ENCODE results near the gene LEPROT.

DNA sequence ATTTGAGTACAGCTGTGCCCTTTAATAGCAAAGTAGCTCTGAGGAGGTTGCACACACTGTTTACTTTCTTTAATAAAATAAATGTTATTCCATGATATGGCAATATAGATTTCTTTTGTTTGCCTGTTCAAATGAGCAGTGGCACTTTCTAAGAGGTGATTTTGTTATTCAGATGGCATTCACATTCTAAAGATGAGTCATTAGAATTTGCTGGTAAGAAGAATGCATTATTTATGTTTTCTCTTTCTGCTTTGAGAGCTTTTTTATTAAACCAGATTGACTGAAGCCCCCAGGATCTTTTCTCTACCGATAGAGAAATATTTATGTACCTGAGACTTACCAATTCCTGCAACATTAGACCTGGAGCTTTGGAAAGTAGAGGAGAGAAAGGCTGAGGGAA, 11.2 kb upstream of the LEPROT start:
- no peak for TF ChIP-seq SMC3 (conservative IDR thresholded peaks at IDR 0.05; ENCODE audit: poor library complexity)
- no peak for TF ChIP-seq EZH2 (IDR thresholded peaks at IDR 0.05; ENCODE audit: borderline replicate concordance, insufficient read depth, low read length, poor library complexity, severe bottlenecking)
- TF ChIP-seq, protein P1, sequence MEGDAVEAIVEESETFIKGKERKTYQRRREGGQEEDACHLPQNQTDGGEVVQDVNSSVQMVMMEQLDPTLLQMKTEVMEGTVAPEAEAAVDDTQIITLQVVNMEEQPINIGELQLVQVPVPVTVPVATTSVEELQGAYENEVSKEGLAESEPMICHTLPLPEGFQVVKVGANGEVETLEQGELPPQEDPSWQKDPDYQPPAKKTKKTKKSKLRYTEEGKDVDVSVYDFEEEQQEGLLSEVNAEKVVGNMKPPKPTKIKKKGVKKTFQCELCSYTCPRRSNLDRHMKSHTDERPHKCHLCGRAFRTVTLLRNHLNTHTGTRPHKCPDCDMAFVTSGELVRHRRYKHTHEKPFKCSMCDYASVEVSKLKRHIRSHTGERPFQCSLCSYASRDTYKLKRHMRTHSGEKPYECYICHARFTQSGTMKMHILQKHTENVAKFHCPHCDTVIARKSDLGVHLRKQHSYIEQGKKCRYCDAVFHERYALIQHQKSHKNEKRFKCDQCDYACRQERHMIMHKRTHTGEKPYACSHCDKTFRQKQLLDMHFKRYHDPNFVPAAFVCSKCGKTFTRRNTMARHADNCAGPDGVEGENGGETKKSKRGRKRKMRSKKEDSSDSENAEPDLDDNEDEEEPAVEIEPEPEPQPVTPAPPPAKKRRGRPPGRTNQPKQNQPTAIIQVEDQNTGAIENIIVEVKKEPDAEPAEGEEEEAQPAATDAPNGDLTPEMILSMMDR (IDR thresholded peaks at IDR 0.05; ENCODE audit: poor library complexity, severe bottlenecking): no peak

Measured in neural cell (in vitro differentiated cells).